DND-41 (cell line): ENCODE data around the gene BCAN.

Experiments used
- ATAC-seq: fragments of 200-7000 bp; cut with Tn5 transposase; 3 replicates; pipeline ENCODE4 v1.9.1; 2021; ENCODE audit warnings: low read depth; ENCODE audit not compliant: insufficient read depth
- DNase-seq: peaks from one replicate; pipeline ENCODE4 v3.0.0-alpha.2; 2020
- H2AFZ ChIP-seq: 2 replicates; pipeline ENCODE4 v1.6.0; 2012; ENCODE audit warnings: low read depth, low read length
- H3K27ac ChIP-seq: 2 replicates; pipeline ENCODE4 v1.5.1; 2012; ENCODE audit warnings: low read length, inconsistent platforms
- H3K27me3 ChIP-seq: fragments of 200-600 bp; sonication (generic); 2 replicates; pipeline ENCODE4 v1.6.0; 2012; ENCODE audit warnings: low read length, mild to moderate bottlenecking, inconsistent platforms; ENCODE audit not compliant: insufficient read depth, poor library complexity
- H3K36me3 ChIP-seq: 2 replicates; pipeline ENCODE4 v1.5.1; 2012; ENCODE audit warnings: low read length, inconsistent platforms; ENCODE audit not compliant: insufficient read depth
- H3K4me1 ChIP-seq: 2 replicates; pipeline ENCODE4 v1.5.1; 2012; ENCODE audit warnings: mild to moderate bottlenecking, low read length; ENCODE audit not compliant: insufficient read depth
- H3K4me2 ChIP-seq: 2 replicates; pipeline ENCODE4 v1.6.0; 2012; ENCODE audit warnings: mild to moderate bottlenecking, moderate library complexity, low read length, inconsistent platforms; ENCODE audit not compliant: insufficient read depth
- H3K4me3 ChIP-seq, 2 experiments: fragments of 200-600 bp in 1 of 2; shearing (Covaris generic) in 1 of 2; 2 replicates each; pipeline ENCODE4 v1.5.1; 2012 to 2016; ENCODE audit warnings: inconsistent platforms in 2 of 2, low read length in 2 of 2, mild to moderate bottlenecking in 2 of 2, low read depth in 1 of 2, moderate library complexity in 1 of 2
- H3K79me2 ChIP-seq: 2 replicates; pipeline ENCODE4 v1.6.0; 2012; ENCODE audit warnings: low read length, inconsistent platforms; ENCODE audit not compliant: insufficient read depth
- H3K9ac ChIP-seq: 2 replicates; pipeline ENCODE4 v1.6.0; 2012; ENCODE audit warnings: low read depth, mild to moderate bottlenecking, inconsistent platforms, low read length, moderate library complexity
- H3K9me3 ChIP-seq: 2 replicates; pipeline ENCODE4 v1.5.1; 2012; ENCODE audit warnings: low read length, moderate library complexity, mild to moderate bottlenecking, inconsistent platforms; ENCODE audit not compliant: insufficient read depth, severe bottlenecking
- H4K20me1 ChIP-seq: 2 replicates; pipeline ENCODE4 v1.6.0; 2012; ENCODE audit warnings: low read length; ENCODE audit not compliant: insufficient read depth
- EZH2 ChIP-seq: IDR thresholded peaks from 3 replicates; pipeline ENCODE4 v1.6.1; 2012; ENCODE audit warnings: borderline replicate concordance, low read depth, mild to moderate bottlenecking, moderate library complexity, low read length, inconsistent platforms; ENCODE audit not compliant: severe bottlenecking
- TF ChIP-seq, protein P1 (sequence below): IDR thresholded peaks from 2 replicates; pipeline ENCODE4 v1.5.1; 2012; ENCODE audit warnings: borderline replicate concordance, low read length, moderate library complexity, mild to moderate bottlenecking; ENCODE audit not compliant: poor library complexity, severe bottlenecking; ENCODE audit errors: extremely low read depth

Gene BCAN

GRCh38 chr1:156691665-156692440 is 49.9 kb downstream of the BCAN start:
- peaks cover 14% of the 10 kb centered on the region for H3K4me1 ChIP-seq
- no peaks in the 10 kb centered on the region for H3K36me3 ChIP-seq
- no peak overlapping the region for H3K4me2 ChIP-seq
- no peaks in the 10 kb centered on the region for H3K79me2 ChIP-seq
- peaks cover 47% of the 10 kb centered on the region for H3K27me3 ChIP-seq
- no peak overlapping the region for H2AFZ ChIP-seq
- H3K4me3 ChIP-seq, result no peak overlapping the region
- H4K20me1 ChIP-seq, result peaks cover 19% of the 10 kb centered on the region
- no peak overlapping the region for H3K9ac ChIP-seq
- ATAC-seq (no peak), DNase-seq (no peak)
- TF ChIP-seq, protein P1, sequence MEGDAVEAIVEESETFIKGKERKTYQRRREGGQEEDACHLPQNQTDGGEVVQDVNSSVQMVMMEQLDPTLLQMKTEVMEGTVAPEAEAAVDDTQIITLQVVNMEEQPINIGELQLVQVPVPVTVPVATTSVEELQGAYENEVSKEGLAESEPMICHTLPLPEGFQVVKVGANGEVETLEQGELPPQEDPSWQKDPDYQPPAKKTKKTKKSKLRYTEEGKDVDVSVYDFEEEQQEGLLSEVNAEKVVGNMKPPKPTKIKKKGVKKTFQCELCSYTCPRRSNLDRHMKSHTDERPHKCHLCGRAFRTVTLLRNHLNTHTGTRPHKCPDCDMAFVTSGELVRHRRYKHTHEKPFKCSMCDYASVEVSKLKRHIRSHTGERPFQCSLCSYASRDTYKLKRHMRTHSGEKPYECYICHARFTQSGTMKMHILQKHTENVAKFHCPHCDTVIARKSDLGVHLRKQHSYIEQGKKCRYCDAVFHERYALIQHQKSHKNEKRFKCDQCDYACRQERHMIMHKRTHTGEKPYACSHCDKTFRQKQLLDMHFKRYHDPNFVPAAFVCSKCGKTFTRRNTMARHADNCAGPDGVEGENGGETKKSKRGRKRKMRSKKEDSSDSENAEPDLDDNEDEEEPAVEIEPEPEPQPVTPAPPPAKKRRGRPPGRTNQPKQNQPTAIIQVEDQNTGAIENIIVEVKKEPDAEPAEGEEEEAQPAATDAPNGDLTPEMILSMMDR, result no peak
- peak; percentile 10 for TF ChIP-seq EZH2
- H3K9me3 ChIP-seq, result no peaks in the 10 kb centered on the region
- H3K27ac ChIP-seq, result no peak overlapping the region

GRCh38 chr1:156692441-156692924 is 50.6 kb downstream of the BCAN start:
- Histone ChIP-seq H3K27ac (no peak overlapping the region), H3K9me3 (no peaks in the 10 kb centered on the region), H3K9ac (no peak overlapping the region), H3K4me1 (peaks cover 14% of the 10 kb centered on the region), H3K79me2 (no peaks in the 10 kb centered on the region), H3K4me3 (no peak overlapping the region), H3K27me3 (peaks cover 47% of the 10 kb centered on the region), H3K36me3 (no peaks in the 10 kb centered on the region), H3K4me2 (no peak overlapping the region), H2AFZ (no peak overlapping the region), H4K20me1 (peaks cover 19% of the 10 kb centered on the region)
- ATAC-seq (no peak), DNase-seq (no peak)
- TF ChIP-seq EZH2, result no peak
- TF ChIP-seq, protein P1, result no peak

- Histone ChIP-seq H3K9ac (no peak overlapping the region), H3K79me2 (no peaks in the 10 kb centered on the region), H3K9me3 (no peaks in the 10 kb centered on the region), H3K4me2 (no peak overlapping the region), H3K4me1 (peaks cover 14% of the 10 kb centered on the region), H4K20me1 (peaks cover 19% of the 10 kb centered on the region), H3K27me3 (peaks cover 47% of the 10 kb centered on the region), H3K4me3 (no peak overlapping the region), H3K27ac (no peak overlapping the region), H3K36me3 (no peaks in the 10 kb centered on the region), H2AFZ (no peak overlapping the region)
- ATAC-seq (peak; percentile 39), DNase-seq (peak; percentile 64)
- TF ChIP-seq, protein P1, result no peak
Measured at GRCh38 chr1:156692925-156693847, 51.3 kb downstream of the BCAN start.
